ENCODE data around the gene C1orf174.
A peak's percentile ranks its signal among the peaks of the same experiment; 100 is the strongest.

The C1orf174 gene

GRCh38 chr1:3856923-3857790, 42.9 kb downstream of the C1orf174 start, which contains the start of the genes CEP104 and DFFB:
Gene CEP104, minus strand, starts transcription at chr1:3857211. Its CDS starts 4,804 bp downstream, at chr1:3852407.
Gene DFFB, plus strand, starts transcription at chr1:3857476. Its CDS starts 128 bp downstream, at chr1:3857604.
- Histone ChIP-seq H3K27me3 (ENCODE audit: insufficient read depth, low read depth, severe bottlenecking) (no peaks in the 10 kb centered on the region), H3K36me3 (no peaks in the 10 kb centered on the region; the same call in none of the 2 replicates), H3K27ac (peak within 1 kb of the TSS; percentile 62), H3K9me3 (ENCODE audit: severe bottlenecking) (no peaks in the 10 kb centered on the region), H3K4me3 (ENCODE audit: low read depth, low read length) (peak within 1 kb of the TSS; percentile 80)
- peak; percentile 98 for DNase-seq
- TF ChIP-seq CTCF (IDR thresholded peaks at IDR 0.05; ENCODE audit: low read depth, low read length), result peak; percentile 63

GRCh38 chr1:3852711-3853485, 47.2 kb downstream of the C1orf174 start:
- Histone ChIP-seq H3K4me3 (ENCODE audit: low read depth, low read length) (no peak overlapping the region), H3K36me3 (peaks cover 21% of the 10 kb centered on the region), H3K9me3 (ENCODE audit: severe bottlenecking) (no peaks in the 10 kb centered on the region), H3K27ac (no peak overlapping the region), H3K27me3 (ENCODE audit: insufficient read depth, low read depth, severe bottlenecking) (no peaks in the 10 kb centered on the region)
- no peak for DNase-seq
- TF ChIP-seq CTCF (IDR thresholded peaks at IDR 0.05; ENCODE audit: low read depth, low read length), result no peak

- Histone ChIP-seq H3K27ac (no peak overlapping the region), H3K9me3 (ENCODE audit: severe bottlenecking) (no peaks in the 10 kb centered on the region), H3K27me3 (ENCODE audit: insufficient read depth, low read depth, severe bottlenecking) (no peaks in the 10 kb centered on the region), H3K4me3 (ENCODE audit: low read depth, low read length) (no peak overlapping the region), H3K36me3 (peaks cover 29% of the 10 kb centered on the region)
- DNase-seq, result peak; percentile 26
- no peak for TF ChIP-seq CTCF (IDR thresholded peaks at IDR 0.05; ENCODE audit: low read depth, low read length)
Measured at GRCh38 chr1:3852091-3852490, 48.0 kb downstream of the C1orf174 start.

GRCh38 chr1:3851292-3851691, 48.8 kb downstream of the C1orf174 start:
- H3K27me3 ChIP-seq (ENCODE audit: insufficient read depth, low read depth, severe bottlenecking), result no peaks in the 10 kb centered on the region
- peaks cover 30% of the 10 kb centered on the region for H3K36me3 ChIP-seq
- TF ChIP-seq CTCF (IDR thresholded peaks at IDR 0.05; ENCODE audit: low read depth, low read length), result no peak
- H3K4me3 ChIP-seq (ENCODE audit: low read depth, low read length), result no peak overlapping the region
- H3K27ac ChIP-seq, result no peak overlapping the region
- no peaks in the 10 kb centered on the region for H3K9me3 ChIP-seq (ENCODE audit: severe bottlenecking)
- DNase-seq, result no peak

- DNase-seq, result no peak
- Histone ChIP-seq H3K27ac (no peak overlapping the region), H3K9me3 (ENCODE audit: severe bottlenecking) (no peaks in the 10 kb centered on the region), H3K4me3 (ENCODE audit: low read depth, low read length) (no peak overlapping the region), H3K27me3 (ENCODE audit: insufficient read depth, low read depth, severe bottlenecking) (no peaks in the 10 kb centered on the region), H3K36me3 (peaks cover 30% of the 10 kb centered on the region)
- no peak for TF ChIP-seq CTCF (IDR thresholded peaks at IDR 0.05; ENCODE audit: low read depth, low read length)
Measured at GRCh38 chr1:3850857-3851256, 49.2 kb downstream of the C1orf174 start.

All from WERI-Rb-1 (cell line).